ENCODE results near the gene TARDBP.

TARDBP gene

GRCh38 chr1:11025618-11026017 is 13.2 kb downstream of the TARDBP start:
- Histone ChIP-seq H3K36me3 (peaks cover 87% of the 10 kb centered on the region), H3K27me3 (no peaks in the 10 kb centered on the region), H3K27ac (no peak overlapping the region), H3K4me1 (ENCODE audit: control insufficient read depth in 1 of 2, insufficient read depth in 1 of 2, low read depth in 1 of 2, low read length in 1 of 2) (no peaks in the 10 kb centered on the region), H3K9me3 (no peaks in the 10 kb centered on the region), H3K4me3 (ENCODE audit: low read depth in 1 of 2, low read length in 1 of 2) (no peak overlapping the region)
- no peak for TF ChIP-seq CTCF (IDR thresholded peaks at IDR 0.05)

GRCh38 chr1:11026052-11026451 is 13.6 kb downstream of the TARDBP start:
- Histone ChIP-seq H3K4me3 (ENCODE audit: low read depth in 1 of 2, low read length in 1 of 2) (no peak overlapping the region), H3K27me3 (no peaks in the 10 kb centered on the region), H3K36me3 (peaks cover 86% of the 10 kb centered on the region), H3K27ac (no peak overlapping the region), H3K4me1 (ENCODE audit: control insufficient read depth in 1 of 2, insufficient read depth in 1 of 2, low read depth in 1 of 2, low read length in 1 of 2) (no peaks in the 10 kb centered on the region), H3K9me3 (no peaks in the 10 kb centered on the region)
- TF ChIP-seq CTCF (IDR thresholded peaks at IDR 0.05), result no peak

- Histone ChIP-seq H3K36me3 (peaks cover 77% of the 10 kb centered on the region), H3K27me3 (no peaks in the 10 kb centered on the region), H3K4me1 (ENCODE audit: control insufficient read depth in 1 of 2, insufficient read depth in 1 of 2, low read depth in 1 of 2, low read length in 1 of 2) (no peaks in the 10 kb centered on the region), H3K27ac (no peak overlapping the region), H3K9me3 (no peaks in the 10 kb centered on the region), H3K4me3 (ENCODE audit: low read depth in 1 of 2, low read length in 1 of 2) (no peak overlapping the region)
- no peak for TF ChIP-seq CTCF (IDR thresholded peaks at IDR 0.05)
These were observed 14.4 kb downstream of the TARDBP start for GRCh38 chr1:11026903-11027302.

GRCh38 chr1:11027316-11027715 is 14.9 kb downstream of the TARDBP start:
- Histone ChIP-seq H3K4me1 (ENCODE audit: control insufficient read depth in 1 of 2, insufficient read depth in 1 of 2, low read depth in 1 of 2, low read length in 1 of 2) (no peaks in the 10 kb centered on the region), H3K27ac (no peak overlapping the region), H3K9me3 (no peaks in the 10 kb centered on the region), H3K36me3 (peaks cover 73% of the 10 kb centered on the region), H3K27me3 (no peaks in the 10 kb centered on the region), H3K4me3 (ENCODE audit: low read depth in 1 of 2, low read length in 1 of 2) (no peak overlapping the region)
- TF ChIP-seq CTCF (IDR thresholded peaks at IDR 0.05), result no peak

- Histone ChIP-seq H3K9me3 (no peaks in the 10 kb centered on the region), H3K4me3 (ENCODE audit: low read depth in 1 of 2, low read length in 1 of 2) (no peak overlapping the region), H3K4me1 (ENCODE audit: control insufficient read depth in 1 of 2, insufficient read depth in 1 of 2, low read depth in 1 of 2, low read length in 1 of 2) (no peaks in the 10 kb centered on the region), H3K27ac (no peak overlapping the region), H3K36me3 (peaks cover 66% of the 10 kb centered on the region), H3K27me3 (no peaks in the 10 kb centered on the region)
- no peak for TF ChIP-seq CTCF (IDR thresholded peaks at IDR 0.05)
These were observed 15.6 kb downstream of the TARDBP start for GRCh38 chr1:11028018-11028417.

- H3K9me3 ChIP-seq, result no peaks in the 10 kb centered on the region
- no peak overlapping the region for H3K27ac ChIP-seq
- H3K36me3 ChIP-seq, result peaks cover 38% of the 10 kb centered on the region
- no peak for TF ChIP-seq CTCF (IDR thresholded peaks at IDR 0.05)
- no peaks in the 10 kb centered on the region for H3K4me1 ChIP-seq (ENCODE audit: control insufficient read depth in 1 of 2, insufficient read depth in 1 of 2, low read depth in 1 of 2, low read length in 1 of 2)
- no peak overlapping the region for H3K4me3 ChIP-seq (ENCODE audit: low read depth in 1 of 2, low read length in 1 of 2)
- H3K27me3 ChIP-seq, result no peaks in the 10 kb centered on the region
These were observed 18.4 kb downstream of the TARDBP start for GRCh38 chr1:11030865-11031264.

All from neutrophil (primary cell).